Putamen (tissue), 1 donor: ENCODE data around the gene PLEKHM1.
"Not testable (repeated sequence)": the region's sequence is repeated elsewhere in the genome, so short reads cannot be mapped to it uniquely, and the experiment has no call there.

Experiments
- DNase-seq: peaks from one replicate; pipeline ENCODE4 v3.0.0-alpha.2; 2016; ENCODE audit warnings: low spot score

The PLEKHM1 gene

DNA sequence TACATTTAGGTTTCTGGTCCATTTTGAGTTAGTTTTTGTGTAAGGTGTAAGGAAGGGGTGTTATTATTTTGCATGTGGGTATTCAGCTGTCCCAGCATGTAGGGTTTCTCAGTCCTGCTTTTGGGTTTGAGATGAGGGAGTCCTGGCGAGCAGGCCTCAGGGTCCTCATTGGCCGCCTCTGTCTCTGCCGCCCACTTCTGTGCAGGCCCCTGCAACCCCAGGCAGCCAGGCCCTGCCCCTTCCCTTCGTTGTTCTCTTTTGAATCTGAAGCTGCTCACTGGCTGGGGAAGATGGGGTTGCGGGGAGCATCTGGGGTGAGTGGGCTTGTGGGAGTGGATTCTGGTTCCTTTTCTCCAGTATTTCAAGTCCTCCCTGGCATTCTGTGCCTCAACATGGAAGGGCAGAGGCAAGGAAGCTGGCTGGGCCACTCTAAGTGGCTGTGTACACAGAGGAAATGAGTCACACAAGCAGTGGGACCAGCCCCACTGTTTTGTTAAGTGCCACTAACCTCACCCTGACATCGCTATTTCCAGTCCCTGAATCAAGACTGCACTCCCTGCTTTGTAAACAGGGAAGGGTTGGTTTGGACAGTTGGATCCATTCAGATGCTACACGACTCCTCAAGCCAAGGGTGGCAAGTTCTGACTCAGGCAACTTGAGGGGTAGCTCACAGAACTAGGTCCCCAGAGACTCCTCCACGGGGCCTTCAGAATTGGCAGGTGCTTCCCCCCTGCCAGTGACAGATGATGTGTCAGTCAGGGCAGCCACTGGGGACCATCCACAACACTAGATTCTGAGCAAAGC, 28.8 kb downstream of the PLEKHM1 start:
- DNase-seq = not testable (repeated sequence)

DNA sequence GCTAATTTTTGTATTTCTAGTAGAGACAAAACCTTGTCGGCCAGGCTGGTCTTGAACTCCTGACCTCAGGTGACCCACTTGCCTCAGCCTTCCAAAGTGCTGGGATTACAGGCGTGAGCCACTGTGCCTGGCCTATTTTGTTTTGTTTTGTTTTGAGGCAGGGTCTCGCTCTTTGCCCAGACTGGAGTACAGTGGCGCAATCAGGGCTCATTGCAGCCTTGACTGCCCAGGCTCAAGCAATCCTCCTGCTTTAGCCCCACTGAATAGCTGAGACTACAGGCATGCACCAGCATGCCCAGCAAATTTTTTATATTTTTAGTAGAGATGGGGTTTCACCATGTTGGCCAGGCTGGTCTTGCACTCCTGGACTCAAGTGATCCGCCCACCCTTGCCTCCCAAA, 30.1 kb downstream of the PLEKHM1 start:
- not testable (repeated sequence) for DNase-seq

DNA sequence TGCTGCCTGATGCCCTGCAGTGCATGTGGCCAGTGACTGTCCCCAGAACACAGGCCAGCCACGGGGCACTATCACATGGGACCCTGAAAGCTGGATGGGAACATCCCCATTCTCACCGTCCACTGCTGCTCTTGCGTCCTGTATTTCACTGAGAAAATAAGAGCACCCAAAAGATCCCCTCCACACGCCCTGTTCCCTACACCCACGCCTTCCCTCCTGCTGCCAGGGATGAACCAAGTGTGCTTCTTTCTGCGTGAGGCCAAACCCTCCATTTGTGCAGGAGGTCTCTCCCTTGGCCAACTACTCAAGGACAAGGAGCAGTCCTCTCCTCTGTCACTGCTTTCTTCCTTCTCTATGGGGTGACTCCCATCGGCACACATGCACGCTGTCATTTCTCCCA, 36.2 kb downstream of the PLEKHM1 start:
- not testable (repeated sequence) for DNase-seq

DNA sequence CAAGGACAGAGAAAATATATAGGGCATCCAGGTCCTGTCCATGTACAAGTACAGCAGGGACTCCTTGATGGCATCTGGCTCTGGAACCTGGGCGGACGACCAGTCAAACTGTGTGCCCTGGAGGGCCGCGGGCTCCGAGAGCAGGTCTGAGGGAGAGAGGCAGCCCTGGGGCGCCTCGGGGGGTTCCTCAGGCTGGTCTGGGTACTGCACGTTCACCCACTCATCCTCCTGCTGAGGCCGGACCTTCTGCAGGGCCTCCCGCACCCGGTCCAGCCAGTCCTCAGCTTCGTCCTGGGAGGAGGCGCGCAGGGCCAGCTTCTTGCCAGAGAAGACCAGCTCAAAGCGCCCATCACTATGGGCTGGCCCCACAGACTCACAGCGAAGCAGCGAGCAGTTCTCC, 36.8 kb downstream of the PLEKHM1 start:
- not testable (repeated sequence) for DNase-seq

DNA sequence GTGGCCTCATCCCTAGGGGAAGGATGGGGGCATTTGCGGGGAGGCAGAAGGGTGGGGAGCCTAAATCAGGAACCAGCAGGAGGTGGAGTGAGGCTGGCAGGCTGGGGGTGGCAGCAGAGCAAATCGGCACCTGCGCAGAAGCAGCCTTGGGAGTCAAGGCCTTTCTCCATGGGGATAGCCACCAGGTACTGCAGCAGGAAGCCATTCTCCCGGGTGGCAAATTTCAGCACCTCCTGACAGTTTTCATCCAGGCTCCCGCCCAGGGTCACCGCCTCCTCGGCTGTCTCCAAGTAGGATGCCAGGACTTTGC, 37.3 kb downstream of the PLEKHM1 start:
- not testable (repeated sequence) for DNase-seq

DNA sequence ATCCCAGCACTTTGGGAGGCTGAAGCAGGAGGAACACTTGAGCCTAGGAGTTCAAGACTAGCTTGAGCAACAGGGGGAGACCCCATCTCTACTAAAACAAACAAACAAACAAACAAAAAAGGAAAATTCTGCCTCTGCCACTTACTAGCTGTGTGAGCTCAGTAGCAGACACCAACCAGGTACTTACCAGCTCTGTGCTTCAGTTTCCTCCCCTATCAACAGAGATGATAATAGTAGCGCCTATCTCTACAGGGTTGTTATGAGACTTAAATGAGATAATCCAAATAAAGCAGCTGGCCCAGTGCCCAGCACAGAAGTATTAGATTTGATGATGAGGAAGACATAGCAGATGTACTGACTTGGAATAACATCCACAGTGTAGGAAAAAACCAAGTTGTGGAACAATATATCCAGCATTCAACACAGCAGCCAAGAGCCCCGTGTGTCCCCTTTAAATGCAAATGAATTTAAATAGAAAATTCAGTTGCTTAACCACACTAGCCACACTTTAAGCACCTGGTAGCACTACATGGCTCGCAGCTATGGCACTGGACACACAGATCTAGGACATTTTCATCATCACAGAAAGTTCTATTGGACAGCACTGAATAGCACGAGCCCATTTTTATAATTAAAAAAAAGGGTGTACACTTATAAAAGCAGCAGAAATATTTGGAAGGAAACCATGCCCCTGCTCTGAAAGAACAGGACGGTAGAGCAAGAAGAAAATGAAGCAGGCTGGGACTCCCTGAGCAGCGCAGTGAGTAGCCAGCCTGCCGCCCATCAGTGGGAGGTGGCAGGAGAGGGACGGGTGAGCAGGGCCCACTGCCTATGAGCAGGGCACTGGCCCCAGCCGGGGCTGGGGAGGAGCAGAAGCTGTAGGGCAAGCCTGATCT, 37.9 kb downstream of the PLEKHM1 start:
- DNase-seq = not testable (repeated sequence)

DNA sequence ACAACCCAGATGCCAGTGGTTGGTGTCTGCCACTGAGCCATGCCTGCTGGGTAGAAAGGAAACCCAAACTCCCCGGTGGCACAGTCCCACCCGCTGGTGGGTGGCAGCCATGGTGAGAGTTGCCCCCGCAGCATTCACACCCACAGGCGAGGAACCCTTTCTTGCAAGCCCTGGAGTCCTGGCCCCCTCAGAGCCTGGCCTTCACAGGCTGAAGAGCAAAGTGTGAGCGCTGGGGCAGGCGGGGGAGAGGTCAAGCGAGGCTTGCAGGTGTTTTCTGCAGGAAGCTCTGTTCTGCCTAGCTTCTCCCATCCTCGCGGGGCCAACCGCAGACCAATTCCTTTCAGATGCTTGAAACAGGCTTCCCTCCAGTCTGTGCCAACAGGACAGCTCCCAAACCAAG, 38.9 kb downstream of the PLEKHM1 start:
- DNase-seq = not testable (repeated sequence)

DNA sequence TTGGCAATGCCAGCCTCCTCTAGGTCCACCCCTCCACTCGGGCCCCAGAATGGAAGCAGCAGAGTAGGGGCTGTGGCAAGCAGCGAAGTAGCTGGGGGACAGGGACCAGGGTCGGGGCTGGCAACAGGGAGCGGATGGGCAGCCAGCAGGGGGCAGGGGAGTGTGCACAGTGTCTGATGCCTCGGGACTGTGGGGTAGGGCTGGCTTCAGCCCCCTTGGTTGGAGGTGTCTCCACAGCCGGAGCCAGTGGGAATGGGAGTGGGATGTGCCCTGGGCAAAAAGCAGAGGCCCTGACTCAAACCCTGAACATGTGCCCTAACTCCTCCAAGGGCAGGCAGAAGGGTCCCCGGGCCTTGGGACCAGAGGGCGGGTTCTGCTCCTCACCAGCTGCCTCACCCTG, 39.4 kb downstream of the PLEKHM1 start:
- DNase-seq = no peak

DNA sequence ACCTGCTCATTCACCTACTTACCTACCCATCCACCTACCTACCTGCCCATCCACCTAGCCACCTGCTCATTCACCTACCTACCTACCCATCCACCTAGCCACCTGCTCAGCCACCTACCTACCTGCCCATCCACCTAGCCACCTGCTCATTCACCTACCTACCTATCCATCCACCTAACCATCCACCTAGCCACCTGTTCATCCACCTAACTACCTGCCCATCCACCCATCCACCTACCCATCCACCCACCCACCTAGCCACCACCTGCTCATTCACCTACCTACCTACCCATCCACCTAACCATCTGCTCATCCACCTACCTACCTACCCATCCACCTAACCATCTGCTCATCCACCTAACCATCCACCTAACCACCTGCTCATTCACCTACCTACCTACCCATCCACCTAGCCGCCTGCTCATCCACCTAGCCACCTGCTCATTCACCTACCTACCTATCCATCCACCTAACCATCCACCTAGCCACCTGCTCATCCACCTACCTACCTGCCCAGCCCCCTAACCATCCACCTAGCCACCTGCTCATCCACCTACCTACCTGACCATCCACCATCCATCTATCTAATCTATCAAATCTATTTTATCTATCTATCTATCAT, 40.7 kb downstream of the PLEKHM1 start:
- DNase-seq = not testable (repeated sequence)

DNA sequence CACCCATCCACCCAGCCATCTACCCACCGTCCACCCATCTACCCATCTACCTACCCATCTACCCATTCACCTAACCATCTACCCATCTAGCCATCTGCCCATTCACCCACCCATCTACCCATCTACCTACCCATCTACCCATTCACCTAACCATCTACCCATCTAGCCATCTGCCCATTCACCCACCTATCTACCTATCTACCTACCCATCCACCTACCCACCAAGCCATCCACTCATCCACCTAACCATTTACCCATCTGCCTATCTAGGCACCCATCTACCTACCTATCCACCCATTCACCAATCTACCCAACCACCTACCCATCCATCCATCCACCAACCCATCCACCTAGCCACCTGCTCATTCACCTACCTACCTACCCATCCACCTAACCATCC, 41.3 kb downstream of the PLEKHM1 start:
- not testable (repeated sequence) for DNase-seq

DNA sequence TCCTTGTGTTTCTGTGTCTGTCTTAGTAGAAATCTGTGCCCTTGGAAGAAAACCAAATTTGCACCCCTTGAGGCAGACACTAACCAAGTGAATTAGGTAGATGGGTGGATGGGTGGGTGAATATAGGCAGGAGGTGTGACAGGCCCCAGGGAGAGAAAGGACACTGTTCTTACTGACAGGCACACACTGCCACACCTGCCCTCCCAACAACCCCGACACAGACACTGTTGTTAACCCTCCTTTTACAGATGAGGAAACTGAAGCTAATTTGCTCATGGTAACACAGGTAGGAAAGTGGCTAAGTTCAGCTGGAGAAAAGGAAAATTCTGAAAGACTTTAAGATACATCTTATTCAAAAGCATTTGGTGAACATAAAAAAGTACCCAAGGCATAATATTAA, 42.0 kb downstream of the PLEKHM1 start:
- DNase-seq = not testable (repeated sequence)

DNA sequence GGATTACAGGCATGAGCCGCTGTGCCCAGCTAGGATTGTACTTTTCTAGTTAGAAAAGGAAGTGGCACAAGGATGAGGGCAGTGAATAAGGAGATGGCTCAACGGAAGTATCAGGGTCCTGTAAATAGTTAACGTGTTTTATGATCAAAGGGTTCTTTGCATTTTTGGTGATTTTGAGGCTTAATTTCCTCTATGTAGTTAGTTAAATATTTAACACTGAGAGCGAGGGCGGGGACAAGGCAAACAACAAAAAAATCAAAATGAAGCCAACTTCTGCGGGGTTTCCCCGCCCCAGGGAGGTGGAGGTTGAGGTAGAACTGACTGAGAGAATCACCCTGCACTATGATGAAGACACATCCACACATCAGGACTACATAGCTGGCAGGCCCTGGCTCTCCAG, 42.5 kb downstream of the PLEKHM1 start:
- not testable (repeated sequence) for DNase-seq

DNA sequence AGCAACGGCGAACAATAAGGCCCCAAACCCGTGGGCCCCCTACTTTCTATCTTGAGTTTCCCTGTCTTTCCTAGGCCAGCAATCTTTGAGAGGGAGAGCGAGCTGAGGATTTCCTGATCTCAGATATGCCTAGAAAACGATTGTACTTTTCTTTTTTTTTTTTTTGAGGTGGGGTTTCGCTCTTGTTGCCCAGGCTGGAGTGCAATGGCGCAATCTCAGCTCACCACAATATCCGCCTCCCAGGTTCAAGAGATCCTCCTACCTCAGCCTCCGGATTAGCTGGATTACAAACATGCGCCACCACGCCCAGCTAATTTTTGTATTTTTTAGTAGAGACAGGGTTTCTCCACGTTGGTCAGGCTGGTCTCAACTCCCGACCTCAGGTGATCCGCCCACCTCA, 42.9 kb downstream of the PLEKHM1 start:
- DNase-seq = not testable (repeated sequence)

DNA sequence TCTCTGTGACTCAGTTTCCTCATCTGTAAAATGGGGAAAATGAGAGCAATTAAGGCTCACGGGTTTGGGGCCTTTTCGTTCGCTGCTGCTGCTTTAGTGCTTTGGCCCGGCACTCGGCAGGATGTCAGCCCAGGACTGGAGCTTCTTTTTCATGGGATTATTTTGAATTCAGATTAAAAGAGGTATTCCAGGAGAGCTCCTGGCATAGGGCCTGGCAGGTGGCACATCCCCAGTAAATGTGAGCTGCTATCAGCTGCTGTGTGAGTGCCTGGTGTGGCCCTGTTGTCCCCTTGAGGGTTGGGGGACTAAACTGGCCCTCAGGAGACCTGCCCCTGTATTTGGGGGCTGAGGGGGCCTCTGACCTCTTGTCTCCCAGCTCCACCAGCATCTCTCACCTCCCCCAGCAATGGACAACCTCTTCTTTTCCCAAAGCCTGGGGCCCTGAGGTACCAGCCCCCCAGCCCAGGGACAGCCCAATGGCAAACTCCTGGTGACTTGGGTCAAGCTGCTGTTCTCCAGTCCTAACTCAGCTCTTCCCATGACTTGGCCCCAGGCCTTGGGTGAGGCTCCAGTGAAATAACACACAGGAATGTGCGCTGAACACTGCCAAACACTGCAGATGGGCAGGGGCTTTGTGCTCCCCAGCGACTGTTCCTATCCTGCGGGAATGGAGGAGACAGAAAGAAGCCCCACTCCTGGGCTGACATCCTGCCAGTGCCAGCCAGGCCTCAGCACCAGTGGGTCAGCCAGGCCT, 43.5 kb downstream of the PLEKHM1 start:
- DNase-seq = not testable (repeated sequence)

DNA sequence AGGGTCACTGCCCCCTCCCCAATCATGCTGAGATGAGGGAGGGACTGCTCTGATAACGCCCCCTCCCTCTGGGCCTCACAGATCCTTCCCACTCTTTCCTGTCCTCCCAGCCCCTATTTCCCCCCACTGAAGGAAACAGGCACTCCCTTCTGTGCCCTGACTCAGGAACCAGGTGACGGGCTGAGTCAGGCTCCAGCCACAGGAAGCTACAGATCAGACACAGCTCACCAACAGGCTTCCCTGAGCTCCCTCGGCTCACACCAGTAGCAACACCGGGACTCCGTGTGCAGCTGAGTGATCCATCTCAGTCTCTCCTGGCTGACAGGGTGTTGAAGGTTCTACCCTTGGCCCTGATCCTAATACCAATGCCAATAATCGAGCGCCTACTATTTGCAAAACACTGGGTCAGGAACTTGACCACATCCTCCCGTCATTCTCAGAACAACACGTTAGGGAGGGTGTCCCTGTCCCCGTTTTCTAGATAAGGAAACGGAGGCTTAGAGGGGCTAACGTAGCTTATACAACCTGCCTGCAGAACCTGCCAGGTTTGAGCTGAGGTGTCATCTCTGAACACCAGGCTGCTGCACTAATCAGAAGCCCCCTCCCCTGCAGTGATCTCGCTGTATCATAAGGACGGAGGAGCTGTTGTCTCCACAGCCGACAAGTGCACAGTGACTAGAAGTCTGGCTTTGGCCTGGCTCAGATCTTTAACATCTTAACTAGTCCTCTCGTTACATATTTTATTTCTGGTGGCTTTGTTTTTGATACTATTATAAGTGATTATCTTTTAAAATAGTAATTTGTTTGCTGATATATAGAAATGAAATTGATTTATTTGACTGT, 44.4 kb downstream of the PLEKHM1 start:
- not testable (repeated sequence) for DNase-seq

DNA sequence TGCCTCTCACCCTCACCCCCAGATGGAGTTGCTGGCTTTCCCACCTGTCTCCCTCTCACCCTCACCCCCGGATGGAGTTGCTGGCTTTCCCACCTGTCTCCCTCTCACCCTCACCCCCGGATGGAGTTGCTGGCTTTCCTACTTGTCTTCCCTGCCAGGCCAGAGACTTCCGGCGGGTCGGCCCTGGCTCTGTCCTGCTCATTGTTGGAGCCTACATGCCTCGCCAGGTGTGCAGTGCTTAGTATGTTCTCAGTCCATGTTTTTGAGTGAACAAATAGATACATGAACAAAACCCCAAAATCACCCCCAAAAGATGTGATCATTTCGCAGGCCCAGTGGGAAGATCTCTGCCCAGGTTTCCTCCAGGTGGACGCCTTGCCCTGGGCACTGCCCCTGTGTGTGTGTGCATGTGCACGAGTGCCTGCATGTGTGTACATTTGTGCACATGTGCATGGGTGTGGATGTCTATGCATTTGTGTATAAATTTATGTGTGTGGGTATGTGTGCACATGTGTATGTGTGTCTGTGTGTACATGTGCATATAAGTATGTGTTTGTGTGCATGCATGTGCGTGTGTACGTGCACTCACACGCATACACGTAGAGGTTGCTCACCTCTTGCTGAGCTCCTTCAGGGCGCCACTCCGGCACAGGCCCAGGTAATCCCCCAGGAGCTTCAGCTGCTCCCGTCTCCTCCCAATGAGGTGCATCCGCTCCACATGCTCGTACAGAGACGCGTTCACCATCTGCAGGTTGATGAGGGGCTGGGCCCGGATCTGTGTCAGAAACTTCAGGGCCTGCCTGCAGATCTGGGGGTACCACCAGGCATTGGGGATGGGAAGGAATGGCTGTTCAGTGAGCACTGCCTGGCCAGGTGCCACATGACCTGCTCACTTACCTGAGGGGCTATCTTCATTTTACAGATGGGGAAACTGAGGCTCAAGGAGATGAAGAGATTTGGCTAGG, 45.4 kb downstream of the PLEKHM1 start:
- not testable (repeated sequence) for DNase-seq

DNA sequence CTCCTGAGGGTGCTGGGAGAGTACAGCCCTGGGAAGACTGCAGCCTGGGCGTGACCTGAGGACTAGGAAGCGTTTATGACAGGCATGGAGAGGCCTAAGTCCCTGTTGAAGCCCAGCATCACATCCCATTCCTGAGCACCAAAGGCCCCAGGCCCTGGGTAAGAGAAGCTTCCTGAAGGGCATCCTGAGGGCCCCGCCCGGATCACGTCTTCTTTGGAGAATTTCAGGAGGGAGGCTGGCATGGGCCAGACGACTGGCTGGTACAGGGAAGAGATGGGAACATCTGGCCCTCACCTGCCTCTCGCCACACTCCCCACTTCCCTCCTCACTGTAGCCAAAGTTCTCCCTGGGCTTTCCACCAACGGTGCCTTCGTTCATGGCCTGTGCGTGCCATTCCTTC, 46.2 kb downstream of the PLEKHM1 start:
- not testable (repeated sequence) for DNase-seq

DNA sequence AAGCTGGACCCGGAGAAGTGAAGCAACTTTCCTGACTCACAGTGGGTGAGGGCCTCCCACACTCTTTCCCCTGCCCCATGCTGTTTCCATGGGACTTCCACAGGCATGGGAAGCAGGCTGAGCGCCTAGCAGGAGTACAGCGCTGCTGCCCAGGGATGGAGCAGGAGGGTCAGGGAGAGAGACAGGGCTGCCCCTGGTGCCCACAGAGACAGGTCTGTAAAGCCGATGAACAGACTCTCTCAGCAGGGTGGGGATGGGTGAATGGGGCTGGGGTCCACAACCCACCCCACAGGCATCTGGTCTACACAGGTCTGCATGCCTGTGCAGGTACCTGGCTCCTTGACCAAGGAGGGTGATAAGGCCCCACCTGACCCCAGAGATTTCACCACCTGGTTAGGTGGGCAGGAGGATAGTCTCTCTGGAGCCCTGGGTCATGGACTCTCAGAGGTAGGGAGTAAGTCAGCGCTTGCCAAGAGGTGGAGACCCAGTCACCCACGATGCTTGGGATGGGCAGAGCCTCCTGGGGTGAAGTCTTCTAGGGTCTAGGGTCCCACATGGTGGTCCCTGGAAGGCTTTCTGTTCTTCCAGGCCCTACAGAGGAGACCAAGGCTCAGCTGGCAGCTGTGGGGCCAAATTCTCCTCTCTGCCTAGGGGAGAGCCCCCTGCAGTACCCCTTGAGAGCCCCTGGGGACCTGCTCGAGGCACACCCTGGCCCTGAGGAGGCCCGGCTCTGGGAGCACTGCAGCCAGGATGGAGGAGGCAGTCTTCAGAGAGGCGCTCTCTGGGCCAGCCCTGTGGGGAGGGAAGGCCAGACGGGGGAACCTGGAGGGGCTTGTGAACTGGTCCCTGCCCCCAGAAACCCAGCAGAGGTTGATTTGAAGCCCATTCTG, 46.9 kb downstream of the PLEKHM1 start:
- DNase-seq = not testable (repeated sequence)
